Neural cell (in vitro differentiated cells): ENCODE data around the gene NDUFB1.

Source experiments
- CTCF ChIP-seq: fragments of 450-650 bp; IDR thresholded peaks from 2 replicates; pipeline ENCODE4 v1.5.1; 2014; ENCODE audit warnings: antibody characterized with exemption, mild to moderate bottlenecking, moderate library complexity; ENCODE audit not compliant: poor library complexity, severe bottlenecking
- EP300 ChIP-seq: fragments of 450-650 bp; conservative IDR thresholded peaks from 2 replicates; pipeline ENCODE4 v1.6.1; 2014; ENCODE audit warnings: antibody characterized with exemption, mild to moderate bottlenecking, moderate library complexity; ENCODE audit not compliant: poor library complexity, severe bottlenecking
- EZH2 ChIP-seq: fragments of 200-600, 300-800 bp; shearing (Covaris generic), sonication (generic); IDR thresholded peaks from 2 replicates; pipeline ENCODE4 v1.6.1; 2014; ENCODE audit warnings: antibody characterized with exemption, low read length, borderline replicate concordance, mild to moderate bottlenecking; ENCODE audit not compliant: insufficient read depth, poor library complexity, severe bottlenecking
- MXI1 ChIP-seq: fragments of 450-650 bp; conservative IDR thresholded peaks from 2 replicates; pipeline ENCODE4 v1.6.1; 2014; ENCODE audit warnings: antibody characterized with exemption, mild to moderate bottlenecking; ENCODE audit not compliant: poor library complexity, severe bottlenecking
- POLR2AphosphoS5 ChIP-seq: IDR thresholded peaks from 2 replicates; pipeline ENCODE4 v1.6.1; 2012
- RAD21 ChIP-seq: fragments of 450-650 bp; conservative IDR thresholded peaks from 2 replicates; pipeline ENCODE4 v1.6.1; 2014; ENCODE audit warnings: antibody characterized with exemption, mild to moderate bottlenecking, moderate library complexity
- REST ChIP-seq: IDR thresholded peaks from 2 replicates; pipeline ENCODE4 v1.6.1; 2012; ENCODE audit warnings: borderline replicate concordance
- SMC3 ChIP-seq: fragments of 450-650 bp; conservative IDR thresholded peaks from 2 replicates; pipeline ENCODE4 v1.6.1; 2014; ENCODE audit warnings: antibody characterized with exemption, mild to moderate bottlenecking, moderate library complexity; ENCODE audit not compliant: poor library complexity

GRCh38 chr14:92122761-92123160 lies 1.3 kb upstream of the NDUFB1 start:
- TF ChIP-seq CTCF (no peak), RAD21 (no peak), POLR2AphosphoS5 (no peak), EP300 (no peak), EZH2 (no peak), MXI1 (no peak), REST (no peak), SMC3 (no peak)
